DOHH2 (cell line): ENCODE data around the gene AMTN.

Source experiments
- CTCF ChIP-seq: fragments of 200-600 bp; sonication (generic); IDR thresholded peaks from one replicate; pipeline ENCODE4 v1.5.1; 2014; ENCODE audit warnings: antibody characterized with exemption, mild to moderate bottlenecking, low read depth, low read length; ENCODE audit not compliant: poor library complexity, severe bottlenecking
- EZH2phosphoT487 ChIP-seq: fragments of 200-600 bp; sonication (generic); IDR thresholded peaks from 2 replicates; pipeline ENCODE4 v1.6.1; 2017; ENCODE audit warnings: borderline replicate concordance, mild to moderate bottlenecking, antibody characterized with exemption, low read length, moderate library complexity, mixed read lengths

GRCh38 chr4:70504733-70505132 lies 13.6 kb upstream of the AMTN start:
- TF ChIP-seq CTCF (no peak), EZH2phosphoT487 (no peak)
